RWPE1 (cell line): ENCODE measurements around the gene FTCDNL1.

Source experiments
- CTCF ChIA-PET: fragments of 350-600 bp; sonication (Branson Sonifier 250); formaldehyde crosslinking; extraction: SDS; loops from one replicate; lab custom pipeline; 2021; lab: Yijun Ruan, JAX
- POLR2A ChIA-PET: fragments of 400-600 bp; formaldehyde crosslinking; extraction: SDS; loops from one replicate; lab custom pipeline; 2020; ENCODE audit warnings: antibody characterized with exemption; ENCODE audit not compliant: low non-redundant PET; lab: Yijun Ruan, JAX
- DNase-seq: peaks from one replicate; pipeline ENCODE4 v3.0.0; 2012; ENCODE audit warnings: low spot score
- H3K27ac ChIP-seq: fragments of 450-650 bp; 2 replicates; pipeline ENCODE4 v1.5.1; 2017
- TF ChIP-seq, protein P1 (sequence below): fragments of 450-650 bp; conservative IDR thresholded peaks from 2 replicates; pipeline ENCODE4 v1.5.1; 2017; ENCODE audit warnings: low read depth, mild to moderate bottlenecking

The FTCDNL1 gene

DNA sequence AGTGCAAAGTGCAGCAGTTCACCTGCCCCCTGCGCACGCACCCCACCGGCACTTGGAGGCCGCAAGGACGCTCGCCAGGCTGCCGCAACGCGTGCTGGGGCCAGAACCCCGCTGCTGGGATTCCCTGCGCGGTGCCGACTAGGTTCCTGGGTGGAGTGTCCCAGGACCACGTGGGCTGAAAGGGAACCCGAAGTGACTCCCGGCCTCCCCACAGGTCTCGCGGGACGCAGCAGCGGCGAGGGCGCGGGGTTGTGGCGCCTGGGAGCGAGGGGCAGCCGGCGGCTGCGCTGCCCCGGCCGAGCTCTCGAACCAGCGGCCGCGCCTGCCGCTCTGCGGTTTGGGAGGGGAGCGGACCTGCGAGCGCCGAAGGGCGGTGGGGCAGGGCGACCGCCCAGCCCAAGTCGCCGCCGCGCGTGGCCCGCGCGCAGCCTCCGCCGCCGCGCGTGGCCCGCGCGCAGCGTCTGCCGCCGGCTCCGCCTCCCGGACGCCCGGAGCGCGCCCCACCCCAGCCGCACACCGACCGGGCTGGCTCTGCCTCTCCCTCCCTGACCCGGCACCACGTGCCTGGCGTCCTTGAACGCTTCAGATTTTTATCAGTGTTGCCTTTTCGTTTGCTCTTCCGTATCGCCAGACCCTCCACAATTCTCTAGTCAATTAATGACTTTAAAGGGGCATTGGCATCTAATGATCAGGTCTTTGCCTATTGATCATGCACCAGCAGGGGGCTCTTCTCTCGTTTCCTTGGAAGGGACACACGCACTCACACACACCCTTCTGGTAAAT is at the start of gene FTCDNL1:
TSS of gene FTCDNL1 (minus strand) at position 475 of the 783 bp plus-strand sequence. CDS start 2,230 bp downstream, outside the sequence.
- DNase-seq, result peak; percentile 55
- ChIA-PET CTCF (interaction anchor here (1.0 kb wide), 1 partner anchor 146 kb away, joined by 3 read pairs; no protein-coding TSS in a partner anchor), POLR2A (no interaction called here)
- TF ChIP-seq, protein P1, sequence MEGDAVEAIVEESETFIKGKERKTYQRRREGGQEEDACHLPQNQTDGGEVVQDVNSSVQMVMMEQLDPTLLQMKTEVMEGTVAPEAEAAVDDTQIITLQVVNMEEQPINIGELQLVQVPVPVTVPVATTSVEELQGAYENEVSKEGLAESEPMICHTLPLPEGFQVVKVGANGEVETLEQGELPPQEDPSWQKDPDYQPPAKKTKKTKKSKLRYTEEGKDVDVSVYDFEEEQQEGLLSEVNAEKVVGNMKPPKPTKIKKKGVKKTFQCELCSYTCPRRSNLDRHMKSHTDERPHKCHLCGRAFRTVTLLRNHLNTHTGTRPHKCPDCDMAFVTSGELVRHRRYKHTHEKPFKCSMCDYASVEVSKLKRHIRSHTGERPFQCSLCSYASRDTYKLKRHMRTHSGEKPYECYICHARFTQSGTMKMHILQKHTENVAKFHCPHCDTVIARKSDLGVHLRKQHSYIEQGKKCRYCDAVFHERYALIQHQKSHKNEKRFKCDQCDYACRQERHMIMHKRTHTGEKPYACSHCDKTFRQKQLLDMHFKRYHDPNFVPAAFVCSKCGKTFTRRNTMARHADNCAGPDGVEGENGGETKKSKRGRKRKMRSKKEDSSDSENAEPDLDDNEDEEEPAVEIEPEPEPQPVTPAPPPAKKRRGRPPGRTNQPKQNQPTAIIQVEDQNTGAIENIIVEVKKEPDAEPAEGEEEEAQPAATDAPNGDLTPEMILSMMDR, result peak; percentile 60
- no peak within 1 kb of the TSS for H3K27ac ChIP-seq

DNA sequence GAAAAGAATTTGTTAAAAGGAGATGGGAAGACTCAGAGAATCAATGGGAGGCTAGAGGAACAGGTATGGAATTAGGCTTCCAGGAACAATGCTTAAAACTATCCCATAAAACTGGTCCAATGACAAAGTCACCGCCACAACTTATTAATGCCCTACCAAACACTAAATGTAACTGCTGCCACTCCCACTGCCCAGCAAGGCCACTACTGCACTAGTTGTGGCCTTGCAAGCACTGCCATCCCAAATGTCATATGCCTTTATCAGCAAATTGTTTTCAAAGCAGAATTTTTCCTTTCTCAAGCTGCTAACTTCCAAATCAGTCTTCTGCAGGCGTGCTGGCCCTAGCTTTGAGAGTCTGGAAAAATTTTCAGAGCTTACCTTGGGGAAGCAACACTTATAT is 45.6 kb upstream of the FTCDNL1 start:
- ChIA-PET CTCF (no interaction called here), POLR2A (no interaction called here)

GRCh38 chr2:199895406-199895805 is 44.4 kb upstream of the FTCDNL1 start:
- H3K27ac ChIP-seq, result no peak overlapping the region
- POLR2A ChIA-PET, result no interaction called here
- no peak for DNase-seq
- TF ChIP-seq, protein P1, result no peak
- CTCF ChIA-PET, result no interaction called here

More for the DNA sequence above, 45.6 kb upstream of the FTCDNL1 start:
- no peak overlapping the region for H3K27ac ChIP-seq
- TF ChIP-seq, protein P1, result no peak
- no peak for DNase-seq

- ChIA-PET CTCF (interaction anchor here (0.6 kb wide), 1 partner anchor 58 kb away, joined by 3 read pairs; no protein-coding TSS in a partner anchor), POLR2A (no interaction called here)
- DNase-seq, result no peak
- no peak overlapping the region for H3K27ac ChIP-seq
- TF ChIP-seq, protein P1, result no peak
Observed at GRCh38 chr2:199883474-199884212, 32.7 kb upstream of the FTCDNL1 start.

DNA sequence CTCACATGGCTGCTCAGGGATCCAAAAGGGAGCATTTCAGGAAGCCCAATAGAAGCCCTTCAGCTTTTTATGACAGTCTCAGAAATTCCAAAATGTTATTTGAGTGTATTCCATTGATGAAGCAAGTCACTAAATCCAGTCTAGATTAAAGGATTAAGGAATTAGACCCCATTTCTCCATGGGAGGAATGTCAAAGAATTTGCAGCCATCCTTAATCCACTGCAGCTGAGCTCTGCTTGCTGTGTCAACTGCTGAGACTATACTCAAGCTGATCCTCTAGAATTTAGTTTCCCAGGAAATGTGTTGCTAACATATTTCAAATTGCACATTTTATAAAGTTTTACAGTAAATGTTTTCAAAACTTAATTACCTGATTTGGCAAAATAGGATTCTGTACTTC is 31.7 kb upstream of the FTCDNL1 start:
- TF ChIP-seq, protein P1, result no peak
- POLR2A ChIA-PET, result no interaction called here
- CTCF ChIA-PET, result no interaction called here
- H3K27ac ChIP-seq, result no peak overlapping the region
- no peak for DNase-seq

DNA sequence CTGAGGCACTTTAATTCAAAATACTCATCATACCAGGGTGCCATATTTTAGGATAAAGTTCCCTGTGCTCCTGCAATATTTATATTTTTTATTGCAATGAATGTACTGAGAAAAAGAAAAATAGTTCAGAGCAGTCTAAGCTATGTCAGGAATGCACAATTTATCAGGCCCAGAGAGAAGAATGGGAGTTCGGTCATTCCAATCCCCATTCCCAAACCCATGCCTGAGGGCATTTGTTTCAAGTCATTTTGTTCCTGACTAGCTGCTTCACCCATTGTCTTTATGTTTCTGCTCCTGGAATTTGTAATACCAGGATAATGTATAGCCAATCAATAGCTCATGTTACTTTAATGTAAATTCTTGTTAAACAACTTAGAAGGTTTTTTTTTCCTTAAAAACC is 24.4 kb upstream of the FTCDNL1 start:
- TF ChIP-seq, protein P1, result no peak
- CTCF ChIA-PET, result no interaction called here
- no peak overlapping the region for H3K27ac ChIP-seq
- no peak for DNase-seq
- POLR2A ChIA-PET, result no interaction called here
